ENCODE results near the gene SPRTN. TPM values are rescaled to one million over a fixed set of nuclear protein-coding genes. Genes with fewer than 3 reads are reported as not detected.

Gene SPRTN
- total RNA-seq, 4 donors from 2014 or later = 12.1 to 33.4 (median 16.7) TPM

- H3K27ac ChIP-seq = no peak overlapping the region
- TF ChIP-seq EP300 (IDR thresholded peaks at IDR 0.05) = no peak
- no peak for TF ChIP-seq POLR2A (IDR thresholded peaks at IDR 0.05)
- no peak for TF ChIP-seq CTCF (IDR thresholded peaks at IDR 0.05)
- no peaks in the 10 kb centered on the region for H3K4me1 ChIP-seq
- no peak overlapping the region for H3K4me3 ChIP-seq
- DNase-seq (ENCODE audit: low spot score in 2 of 2) = no peak
- no peaks in the 10 kb centered on the region for H3K9me3 ChIP-seq
- H3K36me3 ChIP-seq = peaks cover 0 to 8% (median 0%) of the 10 kb centered on the region in 3 donors
- WGBS, 2 donors = 85 to 87% methylated on average over 5 of the region's 5 CpGs
- no peaks in the 10 kb centered on the region for H3K27me3 ChIP-seq
Measured at GRCh38 chr1:231324660-231325059, 13.4 kb upstream of the SPRTN start.

- TF ChIP-seq POLR2A (IDR thresholded peaks at IDR 0.05) = no peak
- TF ChIP-seq CTCF (IDR thresholded peaks at IDR 0.05) = no peak
- TF ChIP-seq EP300 (IDR thresholded peaks at IDR 0.05) = no peak
- no peaks in the 10 kb centered on the region for H3K9me3 ChIP-seq
- H3K27ac ChIP-seq = no peak overlapping the region
- H3K36me3 ChIP-seq = peaks cover 0 to 10% (median 0%) of the 10 kb centered on the region in 3 donors
- H3K27me3 ChIP-seq = no peaks in the 10 kb centered on the region
- no peak for DNase-seq (ENCODE audit: low spot score in 2 of 2)
- no peaks in the 10 kb centered on the region for H3K4me1 ChIP-seq
- WGBS, 2 donors = 62 to 71% methylated on average over 1 of the region's 1 CpG
- no peak overlapping the region for H3K4me3 ChIP-seq
Measured at GRCh38 chr1:231326248-231326647, 11.8 kb upstream of the SPRTN start.

GRCh38 chr1:231327617-231328016, 10.5 kb upstream of the SPRTN start:
- TF ChIP-seq CTCF (IDR thresholded peaks at IDR 0.05) (no peak), EP300 (IDR thresholded peaks at IDR 0.05) (no peak)
- Histone ChIP-seq H3K27ac (no peak overlapping the region), H3K4me3 (no peak overlapping the region), H3K9me3 (no peaks in the 10 kb centered on the region), H3K4me1 (peaks cover 0 to 5% (median 0%) of the 10 kb centered on the region in 4 donors), H3K36me3 (peaks cover 0 to 22% (median 0%) of the 10 kb centered on the region in 3 donors), H3K27me3 (no peaks in the 10 kb centered on the region)
- WGBS, 2 donors = 79 to 86% methylated on average over 5 of the region's 5 CpGs
- DNase-seq (ENCODE audit: low spot score in 2 of 2) = no peak

- no peak overlapping the region for H3K4me3 ChIP-seq
- H3K4me1 ChIP-seq = peaks cover 0 to 24% (median 14%) of the 10 kb centered on the region in 4 donors
- 87 to 90% methylated on average over 7 of the region's 7 CpGs for WGBS, 2 donors
- no peak for DNase-seq (ENCODE audit: low spot score in 2 of 2)
- no peaks in the 10 kb centered on the region for H3K27me3 ChIP-seq
- H3K9me3 ChIP-seq = no peaks in the 10 kb centered on the region
- TF ChIP-seq EP300 (IDR thresholded peaks at IDR 0.05) (no peak), POLR2A (IDR thresholded peaks at IDR 0.05) (no peak), CTCF (IDR thresholded peaks at IDR 0.05) (no peak)
- H3K27ac ChIP-seq = no peak overlapping the region
- H3K36me3 ChIP-seq = peaks cover 0 to 30% (median 0%) of the 10 kb centered on the region in 3 donors
Measured at GRCh38 chr1:231329483-231329882, 8.6 kb upstream of the SPRTN start.

- no peak for DNase-seq (ENCODE audit: low spot score in 2 of 2)
- TF ChIP-seq POLR2A (IDR thresholded peaks at IDR 0.05) = no peak
- Histone ChIP-seq H3K4me3 (no peak overlapping the region), H3K27ac (no peak overlapping the region), H3K27me3 (no peaks in the 10 kb centered on the region), H3K36me3 (peaks cover 0 to 36% (median 0%) of the 10 kb centered on the region in 3 donors), H3K4me1 (peaks cover 3 to 48% (median 38%) of the 10 kb centered on the region in 4 donors), H3K9me3 (no peaks in the 10 kb centered on the region)
- 92 to 98% methylated on average over 1 of the region's 1 CpG for WGBS, 2 donors
Measured at GRCh38 chr1:231332761-231333160, 5.3 kb upstream of the SPRTN start.

All from tibial nerve (tissue), 4 donors.